MCF 10A (cell line): Measurements from ENCODE around the gene WWP2. TPM values are rescaled to one million over a fixed set of nuclear protein-coding genes. Genes with fewer than 3 reads are reported as not detected.

Experiments
- BruUV-seq: library from RNA; stranded (reverse); fragments of 400-500 nt; replicated peaks from 2 replicates; lab custom pipeline; 2021; lab: Mats Ljungman, UMichigan
- CTCF ChIA-PET: fragments of 300-600 bp; sonication (Branson Sonifier 250); formaldehyde crosslinking; extraction: SDS; loops from one replicate; lab custom pipeline; 2021; ENCODE audit warnings: antibody characterized with exemption, inconsistent platforms; lab: Yijun Ruan, JAX
- POLR2A ChIA-PET: fragments of 300-600, 350-650 bp; sonication (Branson Sonifier 250); formaldehyde crosslinking; extraction: SDS; loops from one replicate; lab custom pipeline; 2020; ENCODE audit warnings: antibody characterized with exemption, inconsistent platforms; lab: Yijun Ruan, JAX
- DNase-seq: peaks from one replicate; pipeline ENCODE4 v3.0.0-alpha.2; 2018; ENCODE audit not compliant: unreplicated experiment
- H3K27ac Mint-ChIP-seq: one replicate; pipeline ENCODE4 v1.8.0; 2022; ENCODE audit warnings: mild to moderate bottlenecking, low read depth, mixed read lengths; ENCODE audit not compliant: unreplicated experiment
- H3K27me3 Mint-ChIP-seq: one replicate; pipeline ENCODE4 v1.8.0; 2022; ENCODE audit warnings: mixed read lengths; ENCODE audit not compliant: insufficient read depth, unreplicated experiment
- H3K36me3 Mint-ChIP-seq: one replicate; pipeline ENCODE4 v1.8.0; 2022; ENCODE audit warnings: mild to moderate bottlenecking, moderate library complexity, mixed read lengths; ENCODE audit not compliant: insufficient read depth, unreplicated experiment
- H3K4me1 Mint-ChIP-seq: one replicate; pipeline ENCODE4 v1.8.0; 2022; ENCODE audit warnings: mixed read lengths; ENCODE audit not compliant: insufficient read depth, unreplicated experiment
- H3K4me3 Mint-ChIP-seq: one replicate; pipeline ENCODE4 v1.8.0; 2022; ENCODE audit warnings: mild to moderate bottlenecking, moderate library complexity, mixed read lengths; ENCODE audit not compliant: unreplicated experiment
- H3K9me3 Mint-ChIP-seq: one replicate; pipeline ENCODE4 v1.8.0; 2022; ENCODE audit warnings: mixed read lengths; ENCODE audit not compliant: unreplicated experiment
- intact Hi-C: fragments of 100-400 bp; cut with micrococcal nuclease; formaldehyde crosslinking; loops from 2 replicates; pipeline ENCODE4 v1.14.1; 2022
- total RNA-seq: library from RNA; stranded (reverse); gene quantifications from 2 replicates; pipeline ENCODE4 v1.2.3, GENCODE V29; 2022
- TF ChIP-seq, protein P1 (sequence below): fragments of 200-600 bp; IDR thresholded peaks from one replicate; pipeline ENCODE4 v1.8.0; 2022; ENCODE audit warnings: antibody characterized with exemption, mild to moderate bottlenecking; ENCODE audit not compliant: unreplicated experiment

The WWP2 gene
- total RNA-seq, 1 experiment from 2014 or later: 30.4 TPM

DNA sequence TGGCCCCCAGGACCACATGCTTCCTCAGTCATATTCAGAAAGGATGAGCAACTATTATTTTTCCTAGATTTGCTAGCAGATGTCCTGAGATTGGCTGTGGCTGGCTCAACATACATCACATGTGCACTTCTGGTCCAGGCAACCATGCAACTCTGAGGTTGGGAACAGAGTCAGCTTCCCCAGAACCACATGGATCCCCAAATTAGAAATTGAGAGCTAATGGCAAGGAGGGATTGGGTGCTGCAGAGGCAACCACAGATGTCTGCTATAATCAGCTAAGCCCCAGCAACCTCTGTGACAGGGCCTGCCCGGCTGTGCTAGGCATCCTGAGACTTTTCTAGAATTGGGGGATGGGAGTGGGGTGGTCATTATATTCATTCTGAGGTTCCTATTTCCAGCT lies 155.2 kb downstream of the WWP2 start:
- TF ChIP-seq, protein P1, sequence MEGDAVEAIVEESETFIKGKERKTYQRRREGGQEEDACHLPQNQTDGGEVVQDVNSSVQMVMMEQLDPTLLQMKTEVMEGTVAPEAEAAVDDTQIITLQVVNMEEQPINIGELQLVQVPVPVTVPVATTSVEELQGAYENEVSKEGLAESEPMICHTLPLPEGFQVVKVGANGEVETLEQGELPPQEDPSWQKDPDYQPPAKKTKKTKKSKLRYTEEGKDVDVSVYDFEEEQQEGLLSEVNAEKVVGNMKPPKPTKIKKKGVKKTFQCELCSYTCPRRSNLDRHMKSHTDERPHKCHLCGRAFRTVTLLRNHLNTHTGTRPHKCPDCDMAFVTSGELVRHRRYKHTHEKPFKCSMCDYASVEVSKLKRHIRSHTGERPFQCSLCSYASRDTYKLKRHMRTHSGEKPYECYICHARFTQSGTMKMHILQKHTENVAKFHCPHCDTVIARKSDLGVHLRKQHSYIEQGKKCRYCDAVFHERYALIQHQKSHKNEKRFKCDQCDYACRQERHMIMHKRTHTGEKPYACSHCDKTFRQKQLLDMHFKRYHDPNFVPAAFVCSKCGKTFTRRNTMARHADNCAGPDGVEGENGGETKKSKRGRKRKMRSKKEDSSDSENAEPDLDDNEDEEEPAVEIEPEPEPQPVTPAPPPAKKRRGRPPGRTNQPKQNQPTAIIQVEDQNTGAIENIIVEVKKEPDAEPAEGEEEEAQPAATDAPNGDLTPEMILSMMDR: no peak
- POLR2A ChIA-PET: interaction anchor here (0.6 to 1.3 kb wide), 2 partner anchors 10 to 389 kb away, joined by 3 read pairs; no protein-coding TSS in a partner anchor
- BruUV-seq: no TSS peak
- Mint-ChIP-seq H3K9me3 (no peaks in the 10 kb centered on the region), H3K27ac (peak overlapping the region; percentile 90), H3K36me3 (peaks cover 10% of the 10 kb centered on the region), H3K4me3 (no peak overlapping the region), H3K4me1 (peaks cover 12% of the 10 kb centered on the region), H3K27me3 (no peaks in the 10 kb centered on the region)
- intact Hi-C loops: no loop called here
- DNase-seq: no peak
- CTCF ChIA-PET: interaction anchor here (1.6 kb wide), 1 partner anchor 13 kb away, joined by 11 read pairs; no protein-coding TSS in a partner anchor

DNA sequence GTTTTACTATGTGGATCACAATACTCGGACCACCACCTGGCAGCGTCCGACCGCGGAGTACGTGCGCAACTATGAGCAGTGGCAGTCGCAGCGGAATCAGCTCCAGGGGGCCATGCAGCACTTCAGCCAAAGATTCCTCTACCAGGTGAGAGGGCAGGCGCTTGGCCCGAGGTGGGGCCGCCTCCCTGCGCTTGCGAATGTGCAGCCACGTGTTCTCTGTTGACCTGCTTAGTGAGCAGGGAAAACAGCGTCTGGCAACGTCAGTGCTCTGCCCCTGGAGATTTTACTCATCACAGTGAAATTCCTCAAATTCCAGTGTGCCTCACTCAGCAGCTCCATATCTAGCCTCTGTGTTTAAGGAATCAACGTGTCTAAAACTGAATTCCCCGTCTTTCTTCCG lies 155.6 kb downstream of the WWP2 start:
- H3K36me3 Mint-ChIP-seq: peaks cover 10% of the 10 kb centered on the region
- H3K4me3 Mint-ChIP-seq: no peak overlapping the region
- ChIA-PET CTCF (interaction anchor here (1.6 kb wide), 1 partner anchor 12 kb away, joined by 11 read pairs; no protein-coding TSS in a partner anchor), POLR2A (interaction anchor here (0.6 to 1.3 kb wide), 4 partner anchors 9 to 389 kb away, joined by 3 read pairs; no protein-coding TSS in a partner anchor)
- TF ChIP-seq, protein P1: no peak
- peak overlapping the region; percentile 90 for H3K27ac Mint-ChIP-seq
- no peaks in the 10 kb centered on the region for H3K9me3 Mint-ChIP-seq
- peak; percentile 79 for DNase-seq
- BruUV-seq: no TSS peak
- intact Hi-C loops: no loop called here
- H3K4me1 Mint-ChIP-seq: peaks cover 12% of the 10 kb centered on the region
- H3K27me3 Mint-ChIP-seq: no peaks in the 10 kb centered on the region

DNA sequence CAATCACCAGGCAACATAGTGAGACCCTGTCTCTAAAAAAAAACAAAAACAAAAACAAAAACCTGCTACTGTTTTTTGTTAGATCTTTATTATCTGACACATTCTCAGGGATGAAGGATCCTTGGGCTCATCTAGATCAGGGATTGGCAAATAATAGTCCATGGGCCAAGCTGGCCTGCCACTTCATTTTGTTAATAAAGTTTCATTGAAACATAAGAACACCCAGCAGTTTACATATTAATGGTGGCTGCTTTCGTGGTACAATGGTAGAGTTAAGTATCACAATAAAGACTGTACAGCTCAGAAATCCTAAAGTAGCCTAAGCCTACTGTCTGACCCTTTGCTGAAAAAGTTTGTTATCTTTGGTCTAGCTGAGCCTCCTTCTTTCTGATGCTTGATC lies 156.1 kb downstream of the WWP2 start:
- DNase-seq: no peak
- POLR2A ChIA-PET: interaction anchor here (0.7 to 1.3 kb wide), 3 partner anchors 9 to 12 kb away, joined by 3 read pairs; no protein-coding TSS in a partner anchor
- no TSS peak for BruUV-seq
- no peak overlapping the region for H3K4me3 Mint-ChIP-seq
- CTCF ChIA-PET: interaction anchor here (1.6 kb wide), 1 partner anchor 12 kb away, joined by 11 read pairs; no protein-coding TSS in a partner anchor
- H3K27me3 Mint-ChIP-seq: no peaks in the 10 kb centered on the region
- peaks cover 10% of the 10 kb centered on the region for H3K36me3 Mint-ChIP-seq
- H3K9me3 Mint-ChIP-seq: no peaks in the 10 kb centered on the region
- TF ChIP-seq, protein P1: no peak
- H3K27ac Mint-ChIP-seq: peak overlapping the region; percentile 90
- peaks cover 12% of the 10 kb centered on the region for H3K4me1 Mint-ChIP-seq
- intact Hi-C loops: no loop called here

DNA sequence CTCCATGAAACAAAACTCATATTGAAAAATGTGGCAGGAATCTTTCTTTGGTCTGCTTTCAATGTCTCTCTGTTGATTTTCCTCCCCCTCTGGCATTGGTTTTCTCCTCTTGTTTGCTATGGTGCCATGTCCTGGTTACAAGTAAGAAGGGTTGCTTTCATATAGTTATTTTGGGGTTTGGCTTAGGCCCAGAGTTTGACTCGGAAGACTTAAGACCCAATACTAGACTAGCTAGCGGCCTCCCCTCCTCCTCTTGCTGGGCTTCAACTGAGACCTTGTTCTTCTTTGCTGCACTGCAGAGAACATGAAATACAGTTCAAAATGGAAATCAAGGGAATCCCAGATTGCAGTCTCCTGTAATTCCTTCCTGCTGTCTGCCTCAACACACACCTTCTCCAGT lies 159.0 kb downstream of the WWP2 start:
- POLR2A ChIA-PET: interaction anchor here (0.6 kb wide), 1 partner anchor 270 kb away, joined by 3 read pairs; no protein-coding TSS in a partner anchor
- TF ChIP-seq, protein P1: no peak
- H3K9me3 Mint-ChIP-seq: no peaks in the 10 kb centered on the region
- peaks cover 12% of the 10 kb centered on the region for H3K4me1 Mint-ChIP-seq
- DNase-seq: no peak
- H3K4me3 Mint-ChIP-seq: no peak overlapping the region
- BruUV-seq: no TSS peak
- CTCF ChIA-PET: interaction anchor here (0.7 to 2.4 kb wide), 2 partner anchors 9 to 16 kb away, joined by 3 to 13 read pairs; no protein-coding TSS in a partner anchor
- intact Hi-C loops: no loop called here
- no peak overlapping the region for H3K27ac Mint-ChIP-seq
- H3K36me3 Mint-ChIP-seq: peaks cover 10% of the 10 kb centered on the region
- no peaks in the 10 kb centered on the region for H3K27me3 Mint-ChIP-seq
